OCI-LY7 (cell line): ENCODE results near the gene ZNF500.

Experiments used
- CTCF ChIP-seq: fragments of 200-600 bp; sonication (generic); conservative IDR thresholded peaks from 2 replicates; pipeline ENCODE4 v1.5.1; 2014; ENCODE audit warnings: mild to moderate bottlenecking, antibody characterized with exemption, low read length, moderate library complexity, mixed read lengths
- EZH2phosphoT487 ChIP-seq: fragments of 200-600 bp; sonication (generic); IDR thresholded peaks from 2 replicates; pipeline ENCODE4 v1.6.1; 2018; ENCODE audit warnings: low read depth, borderline replicate concordance, mild to moderate bottlenecking, mixed run types, antibody characterized with exemption, low read length, moderate library complexity, mixed read lengths

GRCh38 chr16:4783951-4784336, 17.0 kb upstream of the ZNF500 start:
- TF ChIP-seq CTCF = no peak
- TF ChIP-seq EZH2phosphoT487 = no peak
